Measurements from ENCODE around the gene FTO. TPM values are rescaled to one million over a fixed set of nuclear protein-coding genes. Genes with fewer than 3 reads are reported as not detected.

Gene FTO
- total RNA-seq, 1 experiment from 2014 or later: 125 TPM

DNA sequence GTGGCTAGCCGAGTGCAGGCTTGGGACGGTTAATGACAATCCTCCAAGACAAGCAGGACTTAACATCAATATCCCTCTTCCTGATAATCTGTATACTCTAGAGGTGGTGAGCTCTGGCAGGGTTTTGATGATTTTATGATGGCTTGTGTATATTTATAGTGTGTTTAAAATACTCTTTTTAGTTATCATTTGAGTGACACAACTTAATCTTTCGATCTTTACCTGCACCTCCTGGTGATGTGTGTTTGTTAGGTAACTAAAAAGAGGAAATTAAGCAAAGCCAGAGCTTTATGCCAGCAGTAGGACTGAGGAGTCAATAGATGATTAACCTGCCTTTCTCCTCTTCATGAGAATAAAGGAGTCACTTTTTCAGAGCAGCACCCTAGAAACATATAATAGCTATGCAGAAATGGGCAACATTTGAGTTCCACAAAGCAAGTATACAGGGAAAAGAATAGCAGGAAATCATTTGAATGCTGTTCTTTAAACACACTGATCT lies 372.1 kb downstream of the FTO start:
- Histone ChIP-seq H3K4me3 (ENCODE audit: low read length) (no peak overlapping the region), H3K79me2 (ENCODE audit: low read length) (peaks cover 7% of the 10 kb centered on the region; the same call in 1 of the 2 replicates), H3K36me3 (ENCODE audit: insufficient read depth, low read length) (no peaks in the 10 kb centered on the region), H3K9me3 (ENCODE audit: low read length) (no peaks in the 10 kb centered on the region), H4K20me1 (ENCODE audit: insufficient read depth, low read depth, low read length) (no peaks in the 10 kb centered on the region), H3K9me2 (replicated peaks; ENCODE audit: insufficient read depth, low read length) (no peaks in the 10 kb centered on the region), H3K9ac (ENCODE audit: low read length) (no peak overlapping the region), H3K27ac (ENCODE audit: low read length) (no peak overlapping the region), H3K4me1 (ENCODE audit: low read length) (peaks cover 2% of the 10 kb centered on the region), H2AFZ (ENCODE audit: low read length) (no peak overlapping the region), H3K4me2 (ENCODE audit: low read depth, low read length, poor library complexity, severe bottlenecking) (no peak overlapping the region), H3K27me3 (ENCODE audit: low read length) (no peaks in the 10 kb centered on the region)
- DNase-seq: no peak

DNA sequence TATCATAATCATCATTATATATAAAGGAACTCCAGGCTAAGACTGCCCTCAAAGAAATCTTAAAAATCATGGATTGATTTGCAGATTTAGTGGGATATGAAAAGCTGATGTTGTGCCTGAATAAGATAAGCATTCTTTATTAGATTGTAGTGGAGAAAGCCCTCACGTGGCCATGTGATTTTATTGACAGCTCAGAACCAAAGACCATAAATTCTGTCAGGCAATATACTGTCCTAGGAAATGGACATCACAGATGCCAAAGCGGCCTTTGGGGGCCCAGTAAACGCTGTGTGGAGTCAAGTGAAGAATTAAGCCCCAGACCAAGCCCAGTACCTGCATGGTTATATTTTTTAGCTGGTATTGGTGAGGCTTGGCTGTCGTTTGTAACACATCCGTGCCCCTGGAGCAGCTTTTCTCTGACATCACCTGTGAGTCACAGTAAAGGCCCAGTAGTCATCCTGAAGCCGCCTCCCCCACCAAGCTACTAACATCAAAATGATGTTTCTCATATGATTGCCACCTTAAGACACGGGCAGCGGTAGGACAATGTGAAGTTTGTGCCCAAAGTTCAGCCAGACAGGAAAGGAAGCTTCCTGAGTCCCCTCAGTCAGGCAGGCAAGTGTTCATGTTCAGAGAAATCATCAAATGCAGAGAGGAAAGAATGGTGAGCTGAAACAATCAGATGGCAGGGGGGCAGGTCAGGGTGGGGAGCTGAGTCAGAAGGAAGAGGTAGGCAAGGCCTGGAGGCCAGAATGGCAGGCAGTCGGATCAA lies 373.3 kb downstream of the FTO start:
- no peak overlapping the region for H3K4me2 ChIP-seq (ENCODE audit: low read depth, low read length, poor library complexity, severe bottlenecking)
- H3K9me3 ChIP-seq (ENCODE audit: low read length): no peaks in the 10 kb centered on the region
- H2AFZ ChIP-seq (ENCODE audit: low read length): no peak overlapping the region
- no peaks in the 10 kb centered on the region for H3K27me3 ChIP-seq (ENCODE audit: low read length)
- H3K4me1 ChIP-seq (ENCODE audit: low read length): no peaks in the 10 kb centered on the region
- H3K9ac ChIP-seq (ENCODE audit: low read length): no peak overlapping the region
- peaks cover 3% of the 10 kb centered on the region; the same call in 1 of the 2 replicates for H3K79me2 ChIP-seq (ENCODE audit: low read length)
- no peaks in the 10 kb centered on the region for H4K20me1 ChIP-seq (ENCODE audit: insufficient read depth, low read depth, low read length)
- H3K36me3 ChIP-seq (ENCODE audit: insufficient read depth, low read length): no peaks in the 10 kb centered on the region
- no peak overlapping the region for H3K4me3 ChIP-seq (ENCODE audit: low read length)
- no peak for DNase-seq
- H3K27ac ChIP-seq (ENCODE audit: low read length): no peak overlapping the region
- no peaks in the 10 kb centered on the region for H3K9me2 ChIP-seq (replicated peaks; ENCODE audit: insufficient read depth, low read length)

DNA sequence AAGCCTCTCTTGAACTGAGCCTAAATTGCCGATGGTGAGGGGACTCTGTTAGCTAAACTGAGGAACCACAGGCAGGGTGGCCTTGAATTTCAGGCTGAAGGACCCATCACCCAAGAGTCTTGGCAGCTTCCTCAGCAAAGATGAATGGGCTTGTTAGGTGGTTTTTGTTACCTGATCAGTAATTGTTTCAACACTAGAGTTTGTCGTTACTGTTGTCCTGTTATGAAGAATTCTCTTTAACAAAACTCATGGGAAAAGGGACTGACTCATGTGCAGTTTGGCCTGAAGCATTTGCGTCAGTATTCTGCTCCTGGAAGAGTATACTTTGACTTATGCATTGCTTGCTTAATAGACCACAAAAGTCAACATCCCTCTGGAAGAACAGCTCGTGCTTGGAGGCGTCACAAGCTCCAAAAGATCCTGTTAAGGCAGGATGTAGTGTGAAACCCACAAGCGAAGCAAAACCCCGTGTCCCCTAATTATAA lies 376.6 kb downstream of the FTO start:
- no peak overlapping the region for H3K27ac ChIP-seq (ENCODE audit: low read length)
- H3K9ac ChIP-seq (ENCODE audit: low read length): no peak overlapping the region
- H3K4me3 ChIP-seq (ENCODE audit: low read length): no peak overlapping the region
- H3K27me3 ChIP-seq (ENCODE audit: low read length): no peaks in the 10 kb centered on the region
- H3K36me3 ChIP-seq (ENCODE audit: insufficient read depth, low read length): no peaks in the 10 kb centered on the region
- no peaks in the 10 kb centered on the region for H4K20me1 ChIP-seq (ENCODE audit: insufficient read depth, low read depth, low read length)
- no peak for DNase-seq
- no peaks in the 10 kb centered on the region for H3K9me3 ChIP-seq (ENCODE audit: low read length)
- peaks cover 3% of the 10 kb centered on the region; the same call in 1 of the 2 replicates for H3K79me2 ChIP-seq (ENCODE audit: low read length)
- no peak overlapping the region for H3K4me2 ChIP-seq (ENCODE audit: low read depth, low read length, poor library complexity, severe bottlenecking)
- H3K4me1 ChIP-seq (ENCODE audit: low read length): no peaks in the 10 kb centered on the region
- no peak overlapping the region for H2AFZ ChIP-seq (ENCODE audit: low read length)
- no peaks in the 10 kb centered on the region for H3K9me2 ChIP-seq (replicated peaks; ENCODE audit: insufficient read depth, low read length)

DNA sequence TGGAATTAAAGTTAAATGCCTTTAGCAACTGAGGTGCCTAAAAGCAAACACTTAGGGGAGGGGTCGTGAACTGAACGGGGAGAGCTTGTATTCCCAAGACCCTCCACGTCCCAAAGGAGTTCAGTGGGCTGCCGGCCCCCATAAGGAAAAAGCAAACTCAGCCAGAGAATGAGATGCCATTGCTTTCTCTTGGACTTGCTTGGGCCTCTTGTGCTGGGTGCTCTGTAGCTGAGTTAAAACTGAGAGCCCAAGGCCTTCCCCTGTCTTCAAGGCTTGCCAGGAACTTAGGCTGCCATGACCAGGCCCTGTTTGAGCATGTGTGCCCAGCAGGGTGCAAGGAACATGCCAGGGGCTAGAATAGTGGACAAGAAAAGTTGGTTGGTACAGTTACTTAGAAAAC lies 382.8 kb downstream of the FTO start:
- H3K4me1 ChIP-seq (ENCODE audit: low read length): no peaks in the 10 kb centered on the region
- DNase-seq: no peak
- no peaks in the 10 kb centered on the region for H3K27me3 ChIP-seq (ENCODE audit: low read length)
- H2AFZ ChIP-seq (ENCODE audit: low read length): no peak overlapping the region
- no peaks in the 10 kb centered on the region for H3K36me3 ChIP-seq (ENCODE audit: insufficient read depth, low read length)
- H3K9me3 ChIP-seq (ENCODE audit: low read length): no peaks in the 10 kb centered on the region
- H4K20me1 ChIP-seq (ENCODE audit: insufficient read depth, low read depth, low read length): no peaks in the 10 kb centered on the region
- H3K27ac ChIP-seq (ENCODE audit: low read length): no peak overlapping the region
- H3K9ac ChIP-seq (ENCODE audit: low read length): no peak overlapping the region
- H3K4me2 ChIP-seq (ENCODE audit: low read depth, low read length, poor library complexity, severe bottlenecking): no peak overlapping the region
- no peak overlapping the region for H3K4me3 ChIP-seq (ENCODE audit: low read length)
- no peaks in the 10 kb centered on the region for H3K9me2 ChIP-seq (replicated peaks; ENCODE audit: insufficient read depth, low read length)
- H3K79me2 ChIP-seq (ENCODE audit: low read length): no peaks in the 10 kb centered on the region

DNA sequence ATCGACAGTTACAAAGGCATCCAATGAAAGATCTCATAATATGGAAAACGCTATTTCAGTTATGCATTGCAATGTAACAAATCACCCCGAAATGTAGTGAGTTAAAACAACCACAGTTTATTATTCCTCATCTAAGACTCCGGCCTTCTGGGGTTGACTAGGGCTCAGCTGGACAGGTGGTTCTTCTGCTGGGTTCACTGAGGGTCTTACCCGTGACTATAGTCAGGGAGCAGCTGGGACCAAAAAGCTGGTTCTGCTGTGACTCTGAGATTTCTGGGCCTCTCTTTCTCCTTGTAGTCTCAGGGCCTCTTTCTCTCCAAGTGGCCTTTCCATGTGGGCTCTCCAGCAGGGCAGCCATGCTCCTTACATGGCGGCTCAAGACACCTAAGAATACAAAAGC lies 386.6 kb downstream of the FTO start:
- no peaks in the 10 kb centered on the region for H4K20me1 ChIP-seq (ENCODE audit: insufficient read depth, low read depth, low read length)
- H3K27me3 ChIP-seq (ENCODE audit: low read length): no peaks in the 10 kb centered on the region
- H3K27ac ChIP-seq (ENCODE audit: low read length): no peak overlapping the region
- no peak overlapping the region for H3K4me2 ChIP-seq (ENCODE audit: low read depth, low read length, poor library complexity, severe bottlenecking)
- no peaks in the 10 kb centered on the region for H3K9me3 ChIP-seq (ENCODE audit: low read length)
- no peak overlapping the region for H3K9ac ChIP-seq (ENCODE audit: low read length)
- no peaks in the 10 kb centered on the region for H3K9me2 ChIP-seq (replicated peaks; ENCODE audit: insufficient read depth, low read length)
- no peaks in the 10 kb centered on the region for H3K79me2 ChIP-seq (ENCODE audit: low read length)
- H2AFZ ChIP-seq (ENCODE audit: low read length): no peak overlapping the region
- H3K4me1 ChIP-seq (ENCODE audit: low read length): no peaks in the 10 kb centered on the region
- no peak overlapping the region for H3K4me3 ChIP-seq (ENCODE audit: low read length)
- H3K36me3 ChIP-seq (ENCODE audit: insufficient read depth, low read length): no peaks in the 10 kb centered on the region
- no peak for DNase-seq

DNA sequence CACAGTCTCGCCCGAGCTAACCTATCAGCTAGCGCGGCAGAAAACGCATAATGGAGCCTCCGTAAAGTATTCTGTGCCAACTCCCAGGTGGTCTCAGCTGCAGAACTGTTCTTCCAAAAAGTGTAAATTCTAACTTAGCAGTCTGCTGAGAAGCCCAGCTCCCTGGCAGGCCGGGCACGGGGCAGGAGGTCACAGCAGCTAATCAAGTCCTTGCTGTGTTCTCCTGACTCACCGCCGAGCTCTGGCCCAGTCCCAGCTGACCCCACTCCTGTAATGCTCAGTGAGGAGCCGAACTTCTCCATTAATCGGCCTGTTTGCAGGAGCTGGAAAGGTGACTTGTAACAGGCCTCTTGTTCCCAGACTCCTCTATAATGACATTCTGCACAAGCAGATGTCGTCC lies 389.3 kb downstream of the FTO start:
- DNase-seq: no peak
- Histone ChIP-seq H3K9me3 (ENCODE audit: low read length) (no peaks in the 10 kb centered on the region), H3K4me2 (ENCODE audit: low read depth, low read length, poor library complexity, severe bottlenecking) (no peak overlapping the region), H3K36me3 (ENCODE audit: insufficient read depth, low read length) (no peaks in the 10 kb centered on the region), H2AFZ (ENCODE audit: low read length) (no peak overlapping the region), H4K20me1 (ENCODE audit: insufficient read depth, low read depth, low read length) (no peaks in the 10 kb centered on the region), H3K4me3 (ENCODE audit: low read length) (no peak overlapping the region), H3K9me2 (replicated peaks; ENCODE audit: insufficient read depth, low read length) (no peaks in the 10 kb centered on the region), H3K9ac (ENCODE audit: low read length) (no peak overlapping the region), H3K4me1 (ENCODE audit: low read length) (no peaks in the 10 kb centered on the region), H3K79me2 (ENCODE audit: low read length) (no peaks in the 10 kb centered on the region), H3K27ac (ENCODE audit: low read length) (no peak overlapping the region), H3K27me3 (ENCODE audit: low read length) (no peaks in the 10 kb centered on the region)

DNA sequence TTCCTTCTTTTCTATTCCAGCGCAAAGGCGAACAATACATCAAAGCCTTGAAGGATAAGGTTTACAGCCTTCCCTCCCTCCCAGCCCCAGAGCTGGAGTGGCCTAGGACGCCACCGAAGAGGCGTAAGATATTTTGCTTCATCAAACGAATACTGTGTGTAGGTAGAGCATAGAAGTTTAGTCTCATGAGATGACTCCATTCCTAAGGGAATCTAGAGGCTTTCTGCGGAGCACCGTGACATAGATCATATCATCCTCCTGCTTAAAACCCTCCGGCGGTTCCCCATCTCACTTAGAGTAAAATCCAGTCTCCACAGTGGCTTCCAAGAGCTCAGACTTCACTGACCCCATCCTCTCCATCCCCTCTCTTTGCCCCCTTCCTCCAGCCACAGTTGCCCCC lies 390.7 kb downstream of the FTO start:
- no peak for DNase-seq
- Histone ChIP-seq H3K9me3 (ENCODE audit: low read length) (no peaks in the 10 kb centered on the region), H2AFZ (ENCODE audit: low read length) (no peak overlapping the region), H3K36me3 (ENCODE audit: insufficient read depth, low read length) (no peaks in the 10 kb centered on the region), H4K20me1 (ENCODE audit: insufficient read depth, low read depth, low read length) (no peaks in the 10 kb centered on the region), H3K27ac (ENCODE audit: low read length) (no peak overlapping the region), H3K4me3 (ENCODE audit: low read length) (no peak overlapping the region), H3K9me2 (replicated peaks; ENCODE audit: insufficient read depth, low read length) (no peaks in the 10 kb centered on the region), H3K27me3 (ENCODE audit: low read length) (no peaks in the 10 kb centered on the region), H3K9ac (ENCODE audit: low read length) (no peak overlapping the region), H3K79me2 (ENCODE audit: low read length) (no peaks in the 10 kb centered on the region), H3K4me2 (ENCODE audit: low read depth, low read length, poor library complexity, severe bottlenecking) (no peak overlapping the region), H3K4me1 (ENCODE audit: low read length) (no peaks in the 10 kb centered on the region)

DNA sequence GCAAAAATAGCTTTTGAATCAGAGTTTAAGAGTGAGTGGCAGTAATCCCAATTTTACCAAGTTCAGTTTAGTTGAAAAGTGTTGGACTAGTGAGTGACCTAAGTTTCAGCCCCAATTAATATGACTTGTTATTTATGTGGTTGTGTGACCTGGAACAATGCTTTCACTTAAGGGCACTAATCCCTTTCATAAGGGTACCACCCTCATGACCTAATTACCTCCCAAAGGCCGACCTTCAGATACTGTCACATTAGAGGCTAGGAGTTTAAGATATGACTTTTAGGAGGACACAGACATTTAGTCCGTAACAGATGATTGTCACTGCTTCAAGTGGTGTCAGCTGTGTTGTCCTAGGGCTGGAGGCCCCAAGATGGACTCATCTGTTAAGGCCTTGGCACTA lies 392.7 kb downstream of the FTO start:
- no peak overlapping the region for H3K4me2 ChIP-seq (ENCODE audit: low read depth, low read length, poor library complexity, severe bottlenecking)
- H3K27me3 ChIP-seq (ENCODE audit: low read length): no peaks in the 10 kb centered on the region
- no peak overlapping the region for H3K4me3 ChIP-seq (ENCODE audit: low read length)
- no peak for DNase-seq
- H3K9me3 ChIP-seq (ENCODE audit: low read length): no peaks in the 10 kb centered on the region
- no peaks in the 10 kb centered on the region for H3K9me2 ChIP-seq (replicated peaks; ENCODE audit: insufficient read depth, low read length)
- H2AFZ ChIP-seq (ENCODE audit: low read length): no peak overlapping the region
- H3K27ac ChIP-seq (ENCODE audit: low read length): no peak overlapping the region
- no peaks in the 10 kb centered on the region for H3K36me3 ChIP-seq (ENCODE audit: insufficient read depth, low read length)
- no peaks in the 10 kb centered on the region for H4K20me1 ChIP-seq (ENCODE audit: insufficient read depth, low read depth, low read length)
- no peak overlapping the region for H3K9ac ChIP-seq (ENCODE audit: low read length)
- no peaks in the 10 kb centered on the region for H3K79me2 ChIP-seq (ENCODE audit: low read length)
- H3K4me1 ChIP-seq (ENCODE audit: low read length): peaks cover 7% of the 10 kb centered on the region

Measured in Karpas-422 (cell line).